LNCAP (cell line): ENCODE data around the gene TFB2M.

Experiments
- CTCF ChIP-seq: fragments of 450-650 bp; IDR thresholded peaks from 2 replicates; pipeline ENCODE4 v1.5.1; 2017; ENCODE audit warnings: mild to moderate bottlenecking

Gene TFB2M

GRCh38 chr1:246506674-246507481, 59.2 kb downstream of the TFB2M start, which contains the start of gene SMYD3:
Gene SMYD3, minus strand, starts transcription at chr1:246507279.
- TF ChIP-seq CTCF = peak; percentile 38; the same call in 1 of the 2 replicates

DNA sequence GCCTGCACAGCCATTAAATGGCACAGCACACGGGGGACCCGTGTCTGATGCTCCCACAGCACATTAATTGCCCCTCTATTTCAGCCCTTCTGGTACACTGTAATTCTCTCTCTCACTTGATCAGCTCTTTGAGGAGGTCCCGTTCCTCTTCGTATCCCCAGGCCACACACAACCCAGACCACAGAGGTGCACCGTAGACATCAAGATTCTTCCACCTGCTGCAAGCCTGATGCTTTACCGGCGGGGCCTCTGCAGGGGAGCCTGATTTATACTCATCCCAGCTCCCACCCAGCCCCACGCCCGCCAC, 59.7 kb downstream of the TFB2M start:
- no peak for TF ChIP-seq CTCF

- no peak for TF ChIP-seq CTCF
These were observed 62.7 kb downstream of the TFB2M start for GRCh38 chr1:246503341-246503740.

DNA sequence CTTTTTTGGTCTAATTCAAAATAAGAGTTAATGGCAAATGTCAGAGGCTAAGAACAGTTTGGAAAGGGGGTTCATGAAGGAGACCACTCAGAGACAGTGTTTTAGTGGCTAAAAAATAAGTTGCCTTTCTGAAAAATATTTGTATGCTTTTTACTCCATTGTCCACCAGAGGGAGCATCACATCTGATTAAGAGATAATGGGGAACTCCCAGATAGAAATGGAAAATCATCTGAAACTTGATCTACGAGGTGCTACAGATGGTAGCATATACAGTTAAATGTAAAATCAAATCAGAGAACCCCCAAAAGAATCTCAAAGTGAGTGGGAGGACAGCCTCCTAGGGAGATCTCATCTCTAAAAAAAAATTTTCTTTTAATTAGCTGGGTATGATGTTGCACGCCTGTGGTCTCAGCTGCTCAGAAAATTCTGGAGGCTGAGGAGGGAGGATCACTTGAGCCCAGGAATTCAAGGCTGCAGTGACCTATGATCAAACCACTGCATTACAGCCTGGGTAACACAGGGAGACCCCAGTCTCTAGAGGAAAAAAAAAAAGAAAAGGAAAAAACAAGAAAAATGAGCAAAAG, 68.6 kb downstream of the TFB2M start:
- peak; percentile 75 for TF ChIP-seq CTCF

DNA sequence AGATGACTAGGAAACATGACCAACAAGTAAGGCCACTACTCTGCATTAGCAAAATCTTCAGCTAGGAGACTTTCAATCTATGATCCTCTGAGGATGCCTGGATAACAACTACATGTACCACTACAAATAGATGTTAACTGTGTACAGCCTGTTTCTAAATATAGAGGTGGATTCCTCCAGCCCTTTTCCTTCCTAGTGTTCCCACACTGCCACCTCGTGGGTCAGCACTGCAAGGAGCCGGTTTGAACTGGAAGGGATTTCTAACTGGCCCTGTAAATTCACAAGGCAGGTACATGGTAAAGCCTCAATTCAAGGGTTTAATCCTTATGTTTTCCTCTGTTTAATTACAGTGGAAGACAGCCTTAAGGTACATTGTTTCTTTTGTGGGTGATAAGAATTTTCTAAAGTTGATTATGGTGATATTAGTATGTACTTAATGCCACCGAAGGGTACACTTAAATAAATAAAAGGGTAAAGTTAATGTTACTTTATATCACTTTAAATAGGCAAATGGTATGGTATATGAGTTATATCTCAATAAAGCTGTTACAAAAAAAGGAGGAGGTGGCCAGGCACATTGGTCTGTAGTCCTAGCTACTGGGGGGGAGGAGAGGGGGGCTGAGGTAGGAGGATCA, 73.3 kb downstream of the TFB2M start:
- TF ChIP-seq CTCF = peak; percentile 99

DNA sequence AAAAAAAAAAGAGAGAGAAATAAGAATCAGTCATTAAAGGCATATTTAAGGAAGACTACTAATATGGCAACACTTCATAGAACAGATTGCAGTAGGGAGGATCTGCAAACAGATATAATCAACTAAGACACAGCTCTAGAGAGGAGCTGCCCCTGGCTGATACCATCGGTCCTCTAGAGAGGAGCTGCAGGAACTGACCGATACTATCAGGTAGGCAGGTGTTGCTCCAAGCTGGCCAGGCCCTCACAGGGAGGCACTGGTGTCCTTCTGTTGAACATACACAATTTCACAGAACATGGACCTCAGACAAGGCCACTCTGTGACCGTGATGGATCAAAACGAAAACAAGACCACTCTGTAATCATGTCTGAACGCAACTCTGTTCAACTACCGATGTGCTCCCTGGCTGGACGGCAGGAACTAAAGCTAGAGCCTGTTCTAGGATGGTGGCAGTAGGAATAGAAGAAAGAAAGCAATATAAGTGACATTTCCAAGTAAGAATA, 74.5 kb downstream of the TFB2M start:
- no peak for TF ChIP-seq CTCF
